Tongue (tissue), 2 donors: ENCODE data around the gene NRAP. TPM values are rescaled to one million over a fixed set of nuclear protein-coding genes. Genes with fewer than 3 reads are reported as not detected.
A peak's percentile ranks its signal among the peaks of the same experiment; 100 is the strongest.

Experiments
- DNase-seq: peaks from one replicate; pipeline ENCODE4 v3.0.0-alpha.2; 2015
- total RNA-seq: library from RNA; depleted of rRNA; stranded (reverse); fragments of >200 nt; gene quantifications from one replicate; pipeline ENCODE4 v1.2.3, GENCODE V29; 2014

NRAP gene
- total RNA-seq, 1 donor from 2014 or later, result 304 TPM

DNA sequence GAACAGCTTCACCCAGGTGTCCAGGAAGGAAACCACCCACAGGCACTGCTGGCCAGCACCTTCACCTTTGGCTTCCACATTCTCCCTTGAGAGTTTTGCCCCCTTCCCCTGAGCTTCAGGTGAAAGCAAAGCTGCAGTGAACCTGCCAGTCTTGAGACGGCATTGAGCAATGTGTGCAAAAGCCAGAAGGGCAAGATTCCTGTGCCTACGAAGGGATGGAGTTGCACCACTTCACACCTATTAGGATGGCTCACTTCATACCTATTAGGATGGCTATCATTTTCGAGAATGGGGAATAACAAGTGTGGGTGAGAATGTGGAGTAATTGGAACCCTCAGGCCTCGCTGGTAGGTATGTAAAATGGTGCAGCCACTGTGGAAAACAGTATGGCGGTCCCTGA lies 103.8 kb downstream of the NRAP start:
- DNase-seq, result no peak

DNA sequence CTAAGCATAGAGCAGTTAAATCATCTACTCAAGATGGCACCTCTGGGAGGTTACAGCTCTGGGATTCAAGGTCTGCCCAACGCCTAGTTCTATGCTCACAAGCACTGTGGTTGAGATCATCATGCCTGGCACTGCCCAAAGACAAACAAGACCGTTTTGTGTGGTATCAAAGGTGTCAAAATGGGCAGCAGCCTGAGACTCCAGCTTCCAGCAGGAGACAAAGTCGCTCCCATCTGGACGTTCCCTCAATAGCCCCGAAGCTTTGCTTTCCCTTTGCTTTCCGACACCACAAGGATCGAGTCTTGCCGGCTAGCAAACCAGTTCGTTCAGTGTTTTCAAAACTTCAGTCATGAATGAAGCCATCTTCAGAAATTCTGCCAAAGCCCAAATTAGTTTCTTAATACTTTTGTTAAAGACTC lies 105.9 kb downstream of the NRAP start:
- DNase-seq, result peak; percentile 46

GRCh38 chr10:113557424-113557862 lies 106.4 kb downstream of the NRAP start:
- DNase-seq, result peak; percentile 65

DNA sequence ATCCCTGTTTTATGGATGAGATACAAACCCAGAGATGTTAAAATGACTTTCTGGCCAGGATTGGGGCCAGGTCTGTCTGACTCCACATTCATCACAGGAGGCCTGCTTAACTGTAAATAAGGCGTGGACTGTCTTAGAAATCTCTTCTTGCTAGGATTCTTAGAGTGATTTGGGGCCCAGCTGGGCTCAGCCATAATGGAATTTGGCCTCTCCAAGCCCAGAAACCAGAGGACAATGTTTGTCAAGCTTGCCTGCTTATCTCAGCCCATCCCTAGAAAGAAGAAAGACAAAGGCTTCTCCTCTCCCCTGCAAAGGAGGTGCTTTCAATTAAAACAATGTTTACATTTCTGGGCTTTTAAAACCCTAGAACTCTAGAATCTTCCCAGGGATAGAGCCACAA lies 108.1 kb downstream of the NRAP start:
- DNase-seq, result no peak

GRCh38 chr10:113555245-113555644 lies 108.6 kb downstream of the NRAP start:
- DNase-seq, result no peak

DNA sequence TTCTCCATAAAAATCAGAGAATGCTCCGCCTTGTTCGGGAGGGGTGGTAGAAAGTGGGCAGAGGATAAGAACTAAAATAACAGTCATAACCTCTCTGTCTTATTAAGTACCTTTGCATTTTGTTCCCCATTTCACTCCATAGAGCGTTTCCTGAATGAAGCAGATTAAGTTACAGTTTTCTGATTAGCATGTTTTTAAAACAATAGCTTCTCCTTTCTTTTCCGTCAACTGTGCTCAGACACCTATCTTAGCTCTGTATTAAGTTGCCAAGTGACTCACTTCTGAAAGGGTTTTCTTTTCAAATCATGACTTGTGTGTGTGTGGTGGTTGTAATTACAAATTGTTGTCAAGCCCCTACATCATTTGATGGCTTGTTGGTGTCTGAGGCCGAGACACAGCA lies 109.6 kb downstream of the NRAP start:
- DNase-seq, result no peak

- no peak for DNase-seq
Observed at GRCh38 chr10:113553149-113553548, 110.7 kb downstream of the NRAP start.

- DNase-seq, result no peak
Observed at GRCh38 chr10:113552701-113553100, 111.1 kb downstream of the NRAP start, which contains the start of gene HABP2. HABP2 (plus strand) TSS chr10:113553053; CDS start chr10:113553122, 69 bp downstream.

DNA sequence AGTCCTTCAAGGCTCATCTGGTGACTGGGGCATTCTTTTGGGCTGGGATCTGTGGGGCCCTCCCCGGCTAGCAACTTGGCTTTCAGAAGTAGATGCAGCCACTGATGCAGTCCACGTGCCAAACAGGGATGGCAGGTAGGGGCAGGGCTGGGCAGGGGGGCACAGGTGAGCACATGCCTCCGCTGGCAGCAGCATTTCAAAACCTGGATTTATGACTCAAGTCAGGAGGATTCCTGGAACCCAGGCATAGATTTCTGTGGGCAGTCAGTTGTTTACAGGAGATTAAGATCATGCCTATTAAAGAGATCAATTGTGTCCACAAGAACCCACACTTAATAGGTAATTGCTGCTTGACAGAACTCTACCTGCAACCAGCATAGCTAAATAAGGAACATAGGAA lies 111.8 kb downstream of the NRAP start:
- no peak for DNase-seq

- no peak for DNase-seq
Observed at GRCh38 chr10:113550365-113550764, 113.5 kb downstream of the NRAP start.

- DNase-seq, result no peak
Observed at GRCh38 chr10:113549856-113550255, 114.0 kb downstream of the NRAP start.

GRCh38 chr10:113547426-113547825 lies 116.4 kb downstream of the NRAP start:
- DNase-seq, result no peak

- no peak for DNase-seq
Observed at GRCh38 chr10:113544392-113544791, 119.4 kb downstream of the NRAP start.

DNA sequence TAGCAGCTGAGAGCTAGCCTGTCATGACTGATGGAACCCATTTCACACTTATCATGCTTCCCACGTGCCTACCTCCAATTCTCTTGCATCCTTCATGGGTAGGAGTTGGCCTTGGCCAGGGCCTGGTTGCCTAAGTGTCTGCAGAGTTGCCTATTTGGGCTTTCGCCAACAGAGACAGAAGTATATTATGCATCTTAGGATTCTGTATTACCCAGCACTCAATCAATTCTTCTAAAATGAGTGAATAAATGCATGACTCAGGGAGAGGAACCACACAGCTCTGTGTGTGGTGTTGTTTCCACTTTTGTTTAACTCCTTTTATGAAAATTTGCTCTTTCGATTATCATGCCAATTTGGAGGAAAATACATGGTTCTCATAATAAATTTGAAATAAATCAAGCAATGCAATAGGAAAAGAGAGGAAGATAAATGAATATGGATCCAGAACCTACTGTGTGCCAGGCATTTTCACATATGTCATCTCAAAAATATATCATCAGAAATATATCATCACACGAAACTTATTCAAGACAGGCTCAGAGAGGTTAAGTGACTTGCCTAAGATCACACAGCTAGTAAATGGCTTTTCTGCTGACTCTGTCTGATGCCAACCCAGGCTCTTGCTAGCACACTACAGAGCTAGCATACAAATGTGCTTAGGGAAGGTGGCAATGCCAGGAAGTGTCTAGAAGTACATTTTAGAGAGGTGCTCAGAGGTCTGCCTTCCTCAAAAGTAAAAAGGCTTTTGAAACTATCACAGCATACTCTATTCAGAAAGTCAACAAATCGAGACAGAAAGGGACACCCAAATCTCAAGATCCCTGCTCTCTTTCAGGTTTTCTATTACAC lies 120.5 kb downstream of the NRAP start:
- DNase-seq, result no peak

- peak; percentile 68 for DNase-seq
Observed at GRCh38 chr10:113541549-113541927, 122.3 kb downstream of the NRAP start.

DNA sequence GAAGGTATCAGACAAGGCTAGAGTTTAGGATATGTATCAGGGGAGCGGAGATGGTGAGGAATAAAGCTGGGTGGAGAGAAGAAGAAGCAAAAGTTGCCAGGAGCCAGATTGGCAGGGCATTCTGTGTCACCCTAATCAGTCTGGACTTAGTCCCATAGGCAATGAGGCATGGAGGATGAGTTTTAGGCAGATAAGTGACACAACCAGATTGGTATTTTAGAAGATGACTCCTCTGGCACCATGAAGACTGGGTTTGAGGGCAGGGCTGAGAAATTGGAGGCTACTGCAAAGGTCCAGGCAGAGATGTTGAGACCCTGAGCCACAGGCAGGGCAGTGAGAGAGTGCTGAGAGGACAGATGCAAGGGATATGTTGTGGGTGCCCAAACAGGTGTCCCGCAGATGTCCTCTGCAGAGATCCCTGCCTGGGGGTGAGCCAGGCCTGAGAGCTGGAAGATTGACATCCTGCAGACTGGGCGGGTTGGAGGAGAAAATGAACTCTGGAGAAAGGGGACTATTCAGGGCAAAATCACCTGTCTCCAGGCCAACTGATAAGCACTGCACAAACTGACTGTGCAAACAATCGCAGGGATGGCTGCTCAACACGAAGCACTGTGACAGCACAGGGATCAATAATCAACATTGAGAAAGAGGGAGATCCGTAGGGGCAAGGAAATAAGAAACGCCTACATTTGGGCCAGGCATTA lies 122.8 kb downstream of the NRAP start:
- no peak for DNase-seq

DNA sequence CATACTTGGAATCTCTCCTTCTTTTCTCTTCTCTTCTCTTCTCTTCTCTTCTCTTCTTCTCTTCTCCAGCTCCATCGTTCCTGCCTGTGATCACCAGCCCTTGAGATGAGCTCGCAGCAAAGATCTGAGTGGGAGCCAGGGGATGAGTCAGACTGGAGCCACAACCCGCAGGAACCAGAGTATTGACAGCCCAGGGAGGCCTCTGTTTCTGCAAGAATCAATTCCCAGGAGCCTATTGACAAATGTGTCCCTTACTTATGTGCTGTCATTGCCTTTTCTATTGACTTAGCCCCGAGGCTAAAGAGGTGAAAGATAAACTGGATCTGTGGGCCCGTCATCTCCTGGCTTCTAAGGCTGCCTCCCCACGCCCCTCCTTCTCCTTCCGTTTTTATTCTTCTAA lies 124.1 kb downstream of the NRAP start:
- no peak for DNase-seq

Other genes starting within 250 kb of the NRAP start
- gene HABP2, start 111.0 kb downstream of the NRAP start, total RNA-seq, result not detected
- 46.0 TPM for gene CASP7, start 15.9 kb upstream of the NRAP start, total RNA-seq
- 1.4 TPM for gene PLEKHS1, start 87.6 kb upstream of the NRAP start, total RNA-seq
- gene DCLRE1A, start 190.0 kb upstream of the NRAP start, total RNA-seq, result 7.8 TPM
- gene NHLRC2, start 190.6 kb upstream of the NRAP start, total RNA-seq, result 43.8 TPM